Left ventricle myocardium inferior (tissue), 1 donor: ENCODE results near the gene ASTN2. TPM values are rescaled to one million over a fixed set of nuclear protein-coding genes. Genes with fewer than 3 reads are reported as not detected.

Experiments used
- DNase-seq: peaks from one replicate; pipeline ENCODE4 v3.0.0-alpha.2; 2020
- H3K27ac ChIP-seq: fragments of 200-600 bp; replicated peaks from 2 replicates; pipeline ENCODE4 v1.8.0; 2021
- H3K27me3 ChIP-seq: fragments of 200-600 bp; 2 replicates; pipeline ENCODE4 v1.8.0; 2021; ENCODE audit warnings: low read depth
- H3K36me3 ChIP-seq: fragments of 200-600 bp; 2 replicates; pipeline ENCODE4 v1.8.0; 2021
- H3K4me1 ChIP-seq: fragments of 200-600 bp; 2 replicates; pipeline ENCODE4 v1.8.0; 2021
- H3K4me3 ChIP-seq: fragments of 200-600 bp; 2 replicates; pipeline ENCODE4 v1.8.0; 2021; ENCODE audit warnings: mild to moderate bottlenecking, moderate library complexity
- H3K9me3 ChIP-seq: fragments of 200-600 bp; replicated peaks from 2 replicates; pipeline ENCODE4 v1.8.0; 2021
- intact Hi-C: fragments of 100-400 bp; cut with micrococcal nuclease; formaldehyde crosslinking; loops from one replicate; pipeline ENCODE4 v1.11.0; 2022
- total RNA-seq: library from RNA; stranded (reverse); fragmentation: NEBNext Ultra II Directional; extraction: Animal tissue kit (Norgen Biotek cat#: 25700); gene quantifications from one replicate; pipeline ENCODE4 v1.2.1, GENCODE V29; 2021
- TF ChIP-seq, protein P1 (sequence below): fragments of 200-600 bp; IDR thresholded peaks from 2 replicates; pipeline ENCODE4 v1.8.0; 2021; ENCODE audit warnings: antibody characterized with exemption, mild to moderate bottlenecking, borderline replicate concordance
- donor health status: DM: no; HTN: yes; CAD: no; lungs with severe emphysema.

ASTN2 gene
- total RNA-seq, 1 donor from 2014 or later, result 6.1 TPM

DNA sequence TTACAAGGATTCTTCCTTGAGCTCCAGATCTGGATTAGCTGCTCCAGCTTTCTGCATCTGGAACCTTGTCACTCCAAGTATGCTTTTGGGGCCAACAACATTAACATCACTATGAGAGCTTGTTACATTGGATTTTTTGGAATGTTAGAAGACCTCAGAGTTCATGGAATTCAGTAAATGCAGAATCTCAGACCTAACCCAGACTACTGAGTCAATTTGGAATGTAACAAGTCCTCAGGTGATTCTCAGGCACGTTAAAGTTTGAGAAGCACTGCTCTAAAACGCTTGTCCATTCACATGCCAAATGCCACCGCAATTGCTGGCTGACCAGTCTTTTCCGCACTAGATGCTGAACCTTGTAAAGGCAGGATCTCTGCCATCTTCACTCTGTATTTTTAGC, 979.2 kb downstream of the ASTN2 start:
- no peak overlapping the region for H3K27ac ChIP-seq
- no peak overlapping the region for H3K4me3 ChIP-seq
- H3K4me1 ChIP-seq, result peaks cover 7% of the 10 kb centered on the region
- no peaks in the 10 kb centered on the region for H3K27me3 ChIP-seq
- no peaks in the 10 kb centered on the region for H3K9me3 ChIP-seq
- TF ChIP-seq, protein P1, sequence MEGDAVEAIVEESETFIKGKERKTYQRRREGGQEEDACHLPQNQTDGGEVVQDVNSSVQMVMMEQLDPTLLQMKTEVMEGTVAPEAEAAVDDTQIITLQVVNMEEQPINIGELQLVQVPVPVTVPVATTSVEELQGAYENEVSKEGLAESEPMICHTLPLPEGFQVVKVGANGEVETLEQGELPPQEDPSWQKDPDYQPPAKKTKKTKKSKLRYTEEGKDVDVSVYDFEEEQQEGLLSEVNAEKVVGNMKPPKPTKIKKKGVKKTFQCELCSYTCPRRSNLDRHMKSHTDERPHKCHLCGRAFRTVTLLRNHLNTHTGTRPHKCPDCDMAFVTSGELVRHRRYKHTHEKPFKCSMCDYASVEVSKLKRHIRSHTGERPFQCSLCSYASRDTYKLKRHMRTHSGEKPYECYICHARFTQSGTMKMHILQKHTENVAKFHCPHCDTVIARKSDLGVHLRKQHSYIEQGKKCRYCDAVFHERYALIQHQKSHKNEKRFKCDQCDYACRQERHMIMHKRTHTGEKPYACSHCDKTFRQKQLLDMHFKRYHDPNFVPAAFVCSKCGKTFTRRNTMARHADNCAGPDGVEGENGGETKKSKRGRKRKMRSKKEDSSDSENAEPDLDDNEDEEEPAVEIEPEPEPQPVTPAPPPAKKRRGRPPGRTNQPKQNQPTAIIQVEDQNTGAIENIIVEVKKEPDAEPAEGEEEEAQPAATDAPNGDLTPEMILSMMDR, result no peak
- intact Hi-C loops, result no loop called here
- no peak for DNase-seq
- peaks cover 13% of the 10 kb centered on the region for H3K36me3 ChIP-seq

- Histone ChIP-seq H3K4me1 (peaks cover 7% of the 10 kb centered on the region), H3K4me3 (no peak overlapping the region), H3K27me3 (no peaks in the 10 kb centered on the region), H3K27ac (no peak overlapping the region), H3K36me3 (peaks cover under 1% of the 10 kb centered on the region), H3K9me3 (no peaks in the 10 kb centered on the region)
- intact Hi-C loops, result no loop called here
- DNase-seq, result no peak
- TF ChIP-seq, protein P1, result no peak
These were observed 980.5 kb downstream of the ASTN2 start for GRCh38 chr9:116434314-116434713.

DNA sequence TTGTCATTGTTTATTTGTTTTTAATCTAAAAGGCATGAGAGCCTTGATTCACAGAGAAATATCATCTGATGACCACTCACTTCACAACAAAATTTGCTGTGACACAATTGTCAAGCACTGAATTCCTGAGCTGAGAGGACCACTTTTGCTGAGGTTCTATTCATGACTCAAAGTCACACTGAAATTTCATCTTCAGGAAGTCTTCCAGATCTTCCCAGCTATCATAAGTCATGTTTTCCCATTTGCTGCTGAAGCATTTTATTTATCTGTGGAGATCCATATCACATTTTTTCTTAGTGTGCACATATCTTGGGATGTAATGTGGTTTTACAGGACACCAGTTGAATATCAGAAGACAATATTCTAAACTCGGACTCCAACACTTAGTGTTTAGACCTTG, 982.8 kb downstream of the ASTN2 start:
- TF ChIP-seq, protein P1, result no peak
- no peak overlapping the region for H3K4me3 ChIP-seq
- no peaks in the 10 kb centered on the region for H3K36me3 ChIP-seq
- H3K4me1 ChIP-seq, result peaks cover 7% of the 10 kb centered on the region
- no peak for DNase-seq
- no peaks in the 10 kb centered on the region for H3K27me3 ChIP-seq
- H3K9me3 ChIP-seq, result no peaks in the 10 kb centered on the region
- H3K27ac ChIP-seq, result no peak overlapping the region
- intact Hi-C loops, result no loop called here

- no peaks in the 10 kb centered on the region for H3K36me3 ChIP-seq
- intact Hi-C loops, result no loop called here
- H3K4me3 ChIP-seq, result no peak overlapping the region
- H3K27me3 ChIP-seq, result no peaks in the 10 kb centered on the region
- TF ChIP-seq, protein P1, result no peak
- H3K4me1 ChIP-seq, result peaks cover 7% of the 10 kb centered on the region
- no peak for DNase-seq
- H3K9me3 ChIP-seq, result no peaks in the 10 kb centered on the region
- H3K27ac ChIP-seq, result no peak overlapping the region
These were observed 984.0 kb downstream of the ASTN2 start for GRCh38 chr9:116430849-116431248.

GRCh38 chr9:116425244-116425643, 989.6 kb downstream of the ASTN2 start:
- H3K4me1 ChIP-seq, result no peaks in the 10 kb centered on the region
- no peak overlapping the region for H3K27ac ChIP-seq
- intact Hi-C loops, result no loop called here
- peaks cover 3% of the 10 kb centered on the region for H3K36me3 ChIP-seq
- H3K4me3 ChIP-seq, result no peak overlapping the region
- DNase-seq, result no peak
- TF ChIP-seq, protein P1, result no peak
- H3K27me3 ChIP-seq, result no peaks in the 10 kb centered on the region
- no peaks in the 10 kb centered on the region for H3K9me3 ChIP-seq

GRCh38 chr9:116423149-116423548, 991.7 kb downstream of the ASTN2 start:
- no peaks in the 10 kb centered on the region for H3K27me3 ChIP-seq
- TF ChIP-seq, protein P1, result no peak
- intact Hi-C loops, result no loop called here
- no peaks in the 10 kb centered on the region for H3K9me3 ChIP-seq
- H3K36me3 ChIP-seq, result peaks cover 3% of the 10 kb centered on the region
- H3K27ac ChIP-seq, result no peak overlapping the region
- H3K4me3 ChIP-seq, result no peak overlapping the region
- DNase-seq, result no peak
- no peaks in the 10 kb centered on the region for H3K4me1 ChIP-seq
